ENCODE results near the gene KIF3C.

KIF3C gene

DNA sequence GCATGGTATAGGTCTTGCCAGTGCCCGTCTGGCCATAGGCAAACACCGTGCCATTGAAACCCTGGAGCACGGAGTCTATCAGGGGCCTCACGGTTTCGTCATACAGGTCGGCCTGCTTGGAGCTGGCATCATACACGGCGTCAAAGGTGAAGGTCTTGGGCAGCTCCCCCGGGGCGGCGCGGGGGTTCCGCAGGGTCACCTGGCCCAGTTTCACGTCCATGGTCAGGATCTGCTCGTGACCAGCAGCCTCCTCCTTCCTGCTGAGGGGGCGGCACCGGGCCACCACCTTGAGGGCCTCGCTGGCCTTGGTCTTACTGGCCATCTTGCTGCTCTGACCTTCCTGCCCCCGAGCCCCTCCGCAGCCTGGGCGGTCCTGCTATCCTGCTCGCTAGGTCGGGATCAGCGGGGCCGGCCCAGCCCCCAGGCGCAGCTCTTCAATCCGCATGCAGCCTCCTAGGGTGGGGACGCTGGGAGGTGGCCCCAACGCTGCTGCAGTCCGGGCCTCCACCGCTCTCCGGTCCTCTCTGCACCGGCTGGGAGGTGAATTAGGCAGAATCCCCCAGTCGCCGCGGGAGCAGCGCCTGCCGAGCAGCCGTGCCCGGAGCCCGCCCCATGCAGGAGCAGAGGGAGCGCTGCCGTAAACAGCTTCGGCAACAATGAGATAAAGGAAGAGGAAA, 563 bp downstream of the KIF3C start:
- TF ChIP-seq EZH2 (IDR thresholded peaks at IDR 0.05; ENCODE audit: borderline replicate concordance, low read length), result no peak
- TF ChIP-seq, protein P1, sequence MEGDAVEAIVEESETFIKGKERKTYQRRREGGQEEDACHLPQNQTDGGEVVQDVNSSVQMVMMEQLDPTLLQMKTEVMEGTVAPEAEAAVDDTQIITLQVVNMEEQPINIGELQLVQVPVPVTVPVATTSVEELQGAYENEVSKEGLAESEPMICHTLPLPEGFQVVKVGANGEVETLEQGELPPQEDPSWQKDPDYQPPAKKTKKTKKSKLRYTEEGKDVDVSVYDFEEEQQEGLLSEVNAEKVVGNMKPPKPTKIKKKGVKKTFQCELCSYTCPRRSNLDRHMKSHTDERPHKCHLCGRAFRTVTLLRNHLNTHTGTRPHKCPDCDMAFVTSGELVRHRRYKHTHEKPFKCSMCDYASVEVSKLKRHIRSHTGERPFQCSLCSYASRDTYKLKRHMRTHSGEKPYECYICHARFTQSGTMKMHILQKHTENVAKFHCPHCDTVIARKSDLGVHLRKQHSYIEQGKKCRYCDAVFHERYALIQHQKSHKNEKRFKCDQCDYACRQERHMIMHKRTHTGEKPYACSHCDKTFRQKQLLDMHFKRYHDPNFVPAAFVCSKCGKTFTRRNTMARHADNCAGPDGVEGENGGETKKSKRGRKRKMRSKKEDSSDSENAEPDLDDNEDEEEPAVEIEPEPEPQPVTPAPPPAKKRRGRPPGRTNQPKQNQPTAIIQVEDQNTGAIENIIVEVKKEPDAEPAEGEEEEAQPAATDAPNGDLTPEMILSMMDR (IDR thresholded peaks at IDR 0.05; ENCODE audit: low read length), result no peak
- Histone ChIP-seq H2AFZ (ENCODE audit: low read length) (peak overlapping the region; percentile 35; the same call in 1 of the 2 replicates), H3K4me1 (ENCODE audit: insufficient read depth, low read length, severe bottlenecking) (peaks cover 9% of the 10 kb centered on the region), H3K9me2 (ENCODE audit: low read depth, low read length) (no peaks in the 10 kb centered on the region), H3K27me3 (ENCODE audit: insufficient read depth, low read length) (no peaks in the 10 kb centered on the region; the same call in 1 of the 2 replicates), H3K27ac (ENCODE audit: low read depth, low read length, poor library complexity, severe bottlenecking) (no peak overlapping the region), H3K9me3 (ENCODE audit: low read length) (no peaks in the 10 kb centered on the region), H3K79me2 (ENCODE audit: insufficient read depth, low read length) (no peaks in the 10 kb centered on the region), H3K4me2 (ENCODE audit: low read length) (peak overlapping the region; percentile 92), H3K9ac (ENCODE audit: low read length) (peak overlapping the region; percentile 73), H3F3A (ENCODE audit: insufficient read depth, low read length) (no peaks in the 10 kb centered on the region), H3K36me3 (ENCODE audit: insufficient read depth, low read length) (no peaks in the 10 kb centered on the region), H3K4me3 (ENCODE audit: low read depth, low read length, poor library complexity, severe bottlenecking) (peak overlapping the region; percentile 80), H4K20me1 (ENCODE audit: insufficient read depth, low read length) (no peaks in the 10 kb centered on the region)

- Histone ChIP-seq H3K27me3 (ENCODE audit: insufficient read depth, low read length) (no peaks in the 10 kb centered on the region; the same call in 1 of the 2 replicates), H3K27ac (ENCODE audit: low read depth, low read length, poor library complexity, severe bottlenecking) (no peak overlapping the region), H2AFZ (ENCODE audit: low read length) (no peak overlapping the region), H4K20me1 (ENCODE audit: insufficient read depth, low read length) (no peaks in the 10 kb centered on the region), H3K4me3 (ENCODE audit: low read depth, low read length, poor library complexity, severe bottlenecking) (no peak overlapping the region), H3K9me2 (ENCODE audit: low read depth, low read length) (no peaks in the 10 kb centered on the region), H3K4me2 (ENCODE audit: low read length) (no peak overlapping the region), H3K79me2 (ENCODE audit: insufficient read depth, low read length) (no peaks in the 10 kb centered on the region), H3K4me1 (ENCODE audit: insufficient read depth, low read length, severe bottlenecking) (peaks cover 9% of the 10 kb centered on the region), H3K9ac (ENCODE audit: low read length) (no peak overlapping the region), H3K9me3 (ENCODE audit: low read length) (no peaks in the 10 kb centered on the region), H3K36me3 (ENCODE audit: insufficient read depth, low read length) (no peaks in the 10 kb centered on the region), H3F3A (ENCODE audit: insufficient read depth, low read length) (no peaks in the 10 kb centered on the region)
- TF ChIP-seq, protein P1 (IDR thresholded peaks at IDR 0.05; ENCODE audit: low read length), result no peak
- TF ChIP-seq EZH2 (IDR thresholded peaks at IDR 0.05; ENCODE audit: borderline replicate concordance, low read length), result no peak
Observed at GRCh38 chr2:25980951-25981350, 1.3 kb downstream of the KIF3C start.

DNA sequence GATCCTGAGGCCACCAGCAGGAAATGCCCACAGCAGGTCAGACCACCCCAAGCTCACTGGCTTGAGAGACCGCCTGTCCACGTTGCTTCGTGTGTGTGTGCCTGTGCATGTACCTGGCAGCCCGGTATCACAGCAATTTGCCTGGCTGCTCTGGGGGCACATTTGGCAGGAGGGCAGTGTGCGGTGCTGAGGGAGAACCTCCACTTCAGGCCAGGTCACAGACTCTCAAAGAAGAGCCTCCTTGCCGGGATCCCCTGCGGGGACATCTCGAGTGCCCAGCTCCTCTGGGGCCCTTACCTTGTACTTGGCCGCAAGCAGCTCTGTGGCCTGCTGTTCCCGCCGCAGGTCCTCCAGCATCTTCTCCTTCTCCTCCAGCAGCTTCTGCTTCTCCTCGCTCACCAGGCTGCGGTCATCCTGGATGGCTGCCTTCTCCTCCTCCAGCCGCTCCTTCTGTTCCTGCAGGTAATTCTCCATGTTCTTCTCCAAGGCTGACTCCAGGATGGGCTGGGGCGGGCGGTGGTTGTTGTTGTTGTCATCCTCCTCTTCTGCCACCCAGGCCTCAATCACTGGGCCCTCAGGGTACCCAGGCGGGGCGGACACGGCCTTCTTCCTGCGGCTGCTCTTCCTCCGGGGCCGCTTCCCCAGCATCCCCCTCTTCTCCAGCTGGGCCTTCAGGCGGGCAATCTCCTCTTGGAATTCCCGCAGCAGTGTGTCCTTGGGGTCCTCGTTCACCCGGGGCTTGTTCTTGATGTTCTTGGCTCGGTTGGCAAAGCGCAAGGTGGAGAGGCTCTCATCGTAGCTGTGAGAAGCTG, 2.0 kb downstream of the KIF3C start:
- Histone ChIP-seq H3K79me2 (ENCODE audit: insufficient read depth, low read length) (no peaks in the 10 kb centered on the region), H3K36me3 (ENCODE audit: insufficient read depth, low read length) (no peaks in the 10 kb centered on the region), H3K9me2 (ENCODE audit: low read depth, low read length) (no peaks in the 10 kb centered on the region), H3K9me3 (ENCODE audit: low read length) (no peaks in the 10 kb centered on the region), H2AFZ (ENCODE audit: low read length) (no peak overlapping the region), H4K20me1 (ENCODE audit: insufficient read depth, low read length) (no peaks in the 10 kb centered on the region), H3K4me3 (ENCODE audit: low read depth, low read length, poor library complexity, severe bottlenecking) (no peak overlapping the region), H3K4me1 (ENCODE audit: insufficient read depth, low read length, severe bottlenecking) (peaks cover 9% of the 10 kb centered on the region), H3K27me3 (ENCODE audit: insufficient read depth, low read length) (no peaks in the 10 kb centered on the region; the same call in 1 of the 2 replicates), H3K9ac (ENCODE audit: low read length) (no peak overlapping the region), H3K4me2 (ENCODE audit: low read length) (no peak overlapping the region), H3K27ac (ENCODE audit: low read depth, low read length, poor library complexity, severe bottlenecking) (no peak overlapping the region), H3F3A (ENCODE audit: insufficient read depth, low read length) (no peaks in the 10 kb centered on the region)
- TF ChIP-seq, protein P1 (IDR thresholded peaks at IDR 0.05; ENCODE audit: low read length), result no peak
- TF ChIP-seq EZH2 (IDR thresholded peaks at IDR 0.05; ENCODE audit: borderline replicate concordance, low read length), result no peak
